Keratinocyte (primary cell): Measurements from ENCODE around the gene DNAJB13.

ENCODE experiments used
- CTCF ChIP-seq, 3 experiments: IDR thresholded peaks in 1 of 3; conservative IDR thresholded peaks in 1 of 3; optimal IDR thresholded peaks in 1 of 3; 2 replicates in 2 of 3; 3 replicates in 1 of 3; pipeline versions ENCODE3 to v1.5.1; 2011; ENCODE audit warnings: low read length in 3 of 3, mild to moderate bottlenecking in 3 of 3, moderate library complexity in 2 of 3, control low read depth in 1 of 3, inconsistent platforms in 1 of 3; ENCODE audit not compliant: insufficient read depth in 2 of 3; ENCODE audit errors: extremely low read depth in 1 of 3
- EZH2 ChIP-seq: IDR thresholded peaks from one replicate; pipeline ENCODE4 v1.6.1; 2012; ENCODE audit warnings: inconsistent platforms, mild to moderate bottlenecking, low read length, moderate library complexity

DNA sequence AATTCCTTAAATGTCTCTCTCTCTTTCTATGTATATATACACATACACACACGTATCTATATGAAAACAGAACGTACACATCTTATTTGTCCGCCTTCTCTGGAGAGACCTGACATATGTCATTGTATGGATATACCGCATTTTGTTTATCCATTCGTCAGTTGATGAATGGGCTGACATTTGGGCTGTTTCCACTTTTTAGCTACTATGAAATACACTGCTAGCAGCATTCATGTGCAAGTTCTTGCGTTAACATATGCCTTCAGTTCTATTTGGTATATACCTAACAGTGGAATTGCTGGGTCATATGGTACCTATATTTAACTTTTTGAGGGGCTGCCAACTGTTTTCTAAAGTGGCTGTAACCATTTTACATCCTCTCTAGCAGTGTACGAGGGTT is 18.0 kb upstream of the DNAJB13 start:
- TF ChIP-seq CTCF (optimal IDR thresholded peaks at IDR 0.05 in 1 of 3, IDR thresholded peaks at IDR 0.05 in 1 of 3, conservative IDR thresholded peaks at IDR 0.05 in 1 of 3; ENCODE audit: extremely low read depth in 1 of 3, insufficient read depth in 2 of 3, low read length in 3 of 3), result no peak
- no peak for TF ChIP-seq EZH2
